Thyroid gland (tissue), 4 donors: ENCODE data around the gene PIGU. TPM values are rescaled to one million over a fixed set of nuclear protein-coding genes. Genes with fewer than 3 reads are reported as not detected.

Experiments used
- DNase-seq, 2 donors: peaks; one replicate each; pipeline ENCODE4 v3.0.0-alpha.2; 2019
- H3K27ac ChIP-seq, 3 donors: fragments of 200-600 bp; sonication (generic); 1 replicate in 2 of 3; 2 replicates in 1 of 3; pipeline ENCODE4 v1.5.1; 2016 to 2019; ENCODE audit warnings: mild to moderate bottlenecking in 1 of 3, moderate library complexity in 1 of 3
- H3K27me3 ChIP-seq: fragments of 200-600 bp; sonication (generic); one replicate; pipeline ENCODE4 v1.5.1; 2019
- H3K36me3 ChIP-seq, 2 donors: fragments of 200-600 bp; sonication (generic); one replicate each; pipeline ENCODE4 v1.5.1; 2016 to 2019
- H3K4me1 ChIP-seq, 2 donors: fragments of 200-600 bp; sonication (generic); one replicate each; pipeline ENCODE4 v1.5.1; 2017 to 2019
- H3K4me3 ChIP-seq, 3 donors: fragments of 200-600 bp; sonication (generic); replicated peaks in 1 of 3; 1 replicate in 2 of 3; 2 replicates in 1 of 3; pipeline ENCODE4 v1.5.1; 2016; ENCODE audit warnings: mild to moderate bottlenecking in 1 of 3
- H3K9me3 ChIP-seq: fragments of 200-600 bp; sonication (generic); one replicate; pipeline ENCODE4 v1.5.1; 2017
- CTCF ChIP-seq, 6 experiments: fragments of 200-600 bp in 3 of 6; fragments of 450-650 bp in 3 of 6; sonication (generic) in 3 of 6; IDR thresholded peaks; one replicate each; pipeline ENCODE4 v1.5.1; 2016 to 2019; ENCODE audit warnings: antibody characterized with exemption in 6 of 6, mild to moderate bottlenecking in 2 of 6, inconsistent platforms in 1 of 6, moderate library complexity in 1 of 6
- POLR2A ChIP-seq, 2 donors: fragments of 450-650 bp; IDR thresholded peaks; one replicate each; pipeline ENCODE4 v1.6.1; 2017; ENCODE audit warnings: antibody characterized with exemption in 2 of 2, mild to moderate bottlenecking in 2 of 2, moderate library complexity in 1 of 2
- WGBS, 2 donors: methylation state at CpG; one replicate each; pipeline ENCODE4 v1.1.5; 2017; 5-methylcytosine and 5-hydroxymethylcytosine counted together
- intact Hi-C: fragments of 100-400 bp; cut with DNase I; formaldehyde crosslinking; loops from one replicate; pipeline ENCODE4 v1.15.1; 2023
- total RNA-seq, 4 donors: library from RNA; depleted of rRNA; stranded (reverse); fragments of >200 nt; gene quantifications; one replicate each; pipeline ENCODE4 v1.2.3, GENCODE V29; 2016

Gene PIGU
- total RNA-seq, 4 donors from 2014 or later = 12.1 to 25.8 (median 18.0) TPM

GRCh38 chr20:34527016-34527415 lies 149.9 kb downstream of the PIGU start:
- WGBS, 2 donors = 91 to 94% methylated on average over 10 of the region's 10 CpGs
- TF ChIP-seq POLR2A (IDR thresholded peaks at IDR 0.05) (no peak), CTCF (IDR thresholded peaks at IDR 0.05) (no peak)
- H3K4me1 ChIP-seq = peaks cover 16 to 50% of the 10 kb centered on the region in 2 donors
- intact Hi-C loops = no loop called here
- H3K4me3 ChIP-seq = no peak overlapping the region
- no peaks in the 10 kb centered on the region for H3K9me3 ChIP-seq
- DNase-seq = no peak
- no peaks in the 10 kb centered on the region for H3K27me3 ChIP-seq
- peaks cover 14 to 32% of the 10 kb centered on the region in 2 donors for H3K36me3 ChIP-seq
- peak overlapping the region in 1 of 3 donors; percentile 76 for H3K27ac ChIP-seq

GRCh38 chr20:34526466-34526865 lies 150.4 kb downstream of the PIGU start:
- H3K4me1 ChIP-seq = peaks cover 16 to 50% of the 10 kb centered on the region in 2 donors
- TF ChIP-seq POLR2A (IDR thresholded peaks at IDR 0.05) = no peak
- TF ChIP-seq CTCF (IDR thresholded peaks at IDR 0.05) = no peak
- H3K4me3 ChIP-seq = no peak overlapping the region
- H3K27me3 ChIP-seq = no peaks in the 10 kb centered on the region
- peak overlapping the region in 2 of 3 donors; percentile 41 to 76 for H3K27ac ChIP-seq
- peaks cover 14 to 32% of the 10 kb centered on the region in 2 donors for H3K36me3 ChIP-seq
- intact Hi-C loops = no loop called here
- DNase-seq = no peak
- WGBS, 2 donors = 90 to 91% methylated on average over 5 of the region's 5 CpGs
- H3K9me3 ChIP-seq = no peaks in the 10 kb centered on the region

- Histone ChIP-seq H3K27ac (peak overlapping the region in 2 of 3 donors; percentile 41 to 76), H3K27me3 (no peaks in the 10 kb centered on the region), H3K36me3 (peaks cover 14 to 31% of the 10 kb centered on the region in 2 donors), H3K4me3 (no peak overlapping the region), H3K4me1 (peaks cover 16 to 50% of the 10 kb centered on the region in 2 donors), H3K9me3 (no peaks in the 10 kb centered on the region)
- 62% methylated on average over 14 of the region's 14 CpGs for WGBS, 2 donors
- TF ChIP-seq POLR2A (IDR thresholded peaks at IDR 0.05) (no peak), CTCF (IDR thresholded peaks at IDR 0.05) (no peak)
- peak; percentile 51 to 57 for DNase-seq
- intact Hi-C loops = no loop called here
These were observed 151.0 kb downstream of the PIGU start for GRCh38 chr20:34525709-34526416.

- no peak overlapping the region for H3K4me3 ChIP-seq
- no peak for TF ChIP-seq CTCF (IDR thresholded peaks at IDR 0.05)
- TF ChIP-seq POLR2A (IDR thresholded peaks at IDR 0.05) = no peak
- peaks cover 16 to 50% of the 10 kb centered on the region in 2 donors for H3K4me1 ChIP-seq
- H3K27me3 ChIP-seq = no peaks in the 10 kb centered on the region
- 91% methylated on average over 7 of the region's 7 CpGs for WGBS, 2 donors
- H3K9me3 ChIP-seq = no peaks in the 10 kb centered on the region
- intact Hi-C loops = no loop called here
- H3K36me3 ChIP-seq = peaks cover 14 to 25% of the 10 kb centered on the region in 2 donors
- peak overlapping the region in 2 of 3 donors; percentile 41 to 76 for H3K27ac ChIP-seq
- DNase-seq = no peak
These were observed 151.6 kb downstream of the PIGU start for GRCh38 chr20:34525342-34525708.

- Histone ChIP-seq H3K27me3 (no peaks in the 10 kb centered on the region), H3K4me1 (peaks cover 16 to 48% of the 10 kb centered on the region in 2 donors), H3K9me3 (no peaks in the 10 kb centered on the region), H3K4me3 (no peak overlapping the region), H3K36me3 (peaks cover 14 to 21% of the 10 kb centered on the region in 2 donors), H3K27ac (no peak overlapping the region)
- no peak for DNase-seq
- WGBS, 2 donors = 90 to 96% methylated on average over 11 of the region's 11 CpGs
- no peak for TF ChIP-seq CTCF (IDR thresholded peaks at IDR 0.05)
- intact Hi-C loops = no loop called here
These were observed 152.5 kb downstream of the PIGU start for GRCh38 chr20:34524426-34524825.
